ENCODE measurements around the gene PIP4K2B. TPM values are rescaled to one million over a fixed set of nuclear protein-coding genes. Genes with fewer than 3 reads are reported as not detected.

PIP4K2B gene
- polyA plus RNA-seq, 1 donor from 2014 or later, result 164 TPM

- no peaks in the 10 kb centered on the region for H3K36me3 ChIP-seq (ENCODE audit: insufficient read depth, low read length)
- H3K27ac ChIP-seq (ENCODE audit: low read length), result no peak overlapping the region
- no peak overlapping the region for H3K4me2 ChIP-seq (ENCODE audit: low read length)
- no peaks in the 10 kb centered on the region for H3F3A ChIP-seq (ENCODE audit: insufficient read depth, low read length, poor library complexity, severe bottlenecking)
- H2AFZ ChIP-seq (ENCODE audit: low read depth, low read length), result no peak overlapping the region
- no peaks in the 10 kb centered on the region for H3K27me3 ChIP-seq (ENCODE audit: insufficient read depth, low read depth, low read length)
- no peaks in the 10 kb centered on the region for H3K9me2 ChIP-seq (ENCODE audit: insufficient read depth, low read length)
- no peak for TF ChIP-seq TAF1 (IDR thresholded peaks at IDR 0.05; ENCODE audit: low read depth)
- no peak for TF ChIP-seq EP300 (conservative IDR thresholded peaks at IDR 0.05; ENCODE audit: poor library complexity, severe bottlenecking)
- TF ChIP-seq CTCF (IDR thresholded peaks at IDR 0.05; ENCODE audit: poor library complexity, severe bottlenecking), result no peak
- no peak for TF ChIP-seq EZH2 (IDR thresholded peaks at IDR 0.05; ENCODE audit: borderline replicate concordance, insufficient read depth, low read length, poor library complexity, severe bottlenecking)
- TF ChIP-seq RAD21 (conservative IDR thresholded peaks at IDR 0.05), result no peak
- TF ChIP-seq, protein P1, sequence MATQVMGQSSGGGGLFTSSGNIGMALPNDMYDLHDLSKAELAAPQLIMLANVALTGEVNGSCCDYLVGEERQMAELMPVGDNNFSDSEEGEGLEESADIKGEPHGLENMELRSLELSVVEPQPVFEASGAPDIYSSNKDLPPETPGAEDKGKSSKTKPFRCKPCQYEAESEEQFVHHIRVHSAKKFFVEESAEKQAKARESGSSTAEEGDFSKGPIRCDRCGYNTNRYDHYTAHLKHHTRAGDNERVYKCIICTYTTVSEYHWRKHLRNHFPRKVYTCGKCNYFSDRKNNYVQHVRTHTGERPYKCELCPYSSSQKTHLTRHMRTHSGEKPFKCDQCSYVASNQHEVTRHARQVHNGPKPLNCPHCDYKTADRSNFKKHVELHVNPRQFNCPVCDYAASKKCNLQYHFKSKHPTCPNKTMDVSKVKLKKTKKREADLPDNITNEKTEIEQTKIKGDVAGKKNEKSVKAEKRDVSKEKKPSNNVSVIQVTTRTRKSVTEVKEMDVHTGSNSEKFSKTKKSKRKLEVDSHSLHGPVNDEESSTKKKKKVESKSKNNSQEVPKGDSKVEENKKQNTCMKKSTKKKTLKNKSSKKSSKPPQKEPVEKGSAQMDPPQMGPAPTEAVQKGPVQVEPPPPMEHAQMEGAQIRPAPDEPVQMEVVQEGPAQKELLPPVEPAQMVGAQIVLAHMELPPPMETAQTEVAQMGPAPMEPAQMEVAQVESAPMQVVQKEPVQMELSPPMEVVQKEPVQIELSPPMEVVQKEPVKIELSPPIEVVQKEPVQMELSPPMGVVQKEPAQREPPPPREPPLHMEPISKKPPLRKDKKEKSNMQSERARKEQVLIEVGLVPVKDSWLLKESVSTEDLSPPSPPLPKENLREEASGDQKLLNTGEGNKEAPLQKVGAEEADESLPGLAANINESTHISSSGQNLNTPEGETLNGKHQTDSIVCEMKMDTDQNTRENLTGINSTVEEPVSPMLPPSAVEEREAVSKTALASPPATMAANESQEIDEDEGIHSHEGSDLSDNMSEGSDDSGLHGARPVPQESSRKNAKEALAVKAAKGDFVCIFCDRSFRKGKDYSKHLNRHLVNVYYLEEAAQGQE (IDR thresholded peaks at IDR 0.05; ENCODE audit: borderline replicate concordance), result no peak
- no peak for TF ChIP-seq MXI1 (conservative IDR thresholded peaks at IDR 0.05; ENCODE audit: poor library complexity, severe bottlenecking)
- no peak for TF ChIP-seq SMC3 (conservative IDR thresholded peaks at IDR 0.05; ENCODE audit: poor library complexity)
- no peak for TF ChIP-seq POLR2AphosphoS5 (IDR thresholded peaks at IDR 0.05)
- H4K20me1 ChIP-seq (ENCODE audit: insufficient read depth), result no peaks in the 10 kb centered on the region
- H3K9me3 ChIP-seq (ENCODE audit: low read length), result no peaks in the 10 kb centered on the region
- H3K79me2 ChIP-seq (replicated peaks; ENCODE audit: insufficient read depth, low read length), result no peaks in the 10 kb centered on the region
- H3K9ac ChIP-seq (ENCODE audit: low read length), result no peak overlapping the region
- no peak overlapping the region for H3K4me3 ChIP-seq (ENCODE audit: low read length)
These were observed 74.3 kb downstream of the PIP4K2B start for GRCh38 chr17:38725066-38725465.

- H3F3A ChIP-seq (ENCODE audit: insufficient read depth, low read length, poor library complexity, severe bottlenecking), result no peaks in the 10 kb centered on the region
- H3K27ac ChIP-seq (ENCODE audit: low read length), result no peak overlapping the region
- H3K36me3 ChIP-seq (ENCODE audit: insufficient read depth, low read length), result no peaks in the 10 kb centered on the region
- H3K4me3 ChIP-seq (ENCODE audit: low read length), result no peak overlapping the region
- no peaks in the 10 kb centered on the region for H3K9me3 ChIP-seq (ENCODE audit: low read length)
- H3K79me2 ChIP-seq (replicated peaks; ENCODE audit: insufficient read depth, low read length), result no peaks in the 10 kb centered on the region
- no peaks in the 10 kb centered on the region for H3K27me3 ChIP-seq (ENCODE audit: insufficient read depth, low read depth, low read length)
- no peak overlapping the region for H3K4me2 ChIP-seq (ENCODE audit: low read length)
- H3K9me2 ChIP-seq (ENCODE audit: insufficient read depth, low read length), result no peaks in the 10 kb centered on the region
- no peaks in the 10 kb centered on the region for H4K20me1 ChIP-seq (ENCODE audit: insufficient read depth)
- H2AFZ ChIP-seq (ENCODE audit: low read depth, low read length), result no peak overlapping the region
- H3K9ac ChIP-seq (ENCODE audit: low read length), result no peak overlapping the region
- TF ChIP-seq, protein P1 (IDR thresholded peaks at IDR 0.05; ENCODE audit: borderline replicate concordance), result no peak
- no peak for TF ChIP-seq EZH2 (IDR thresholded peaks at IDR 0.05; ENCODE audit: borderline replicate concordance, insufficient read depth, low read length, poor library complexity, severe bottlenecking)
- no peak for TF ChIP-seq MXI1 (conservative IDR thresholded peaks at IDR 0.05; ENCODE audit: poor library complexity, severe bottlenecking)
- TF ChIP-seq EP300 (conservative IDR thresholded peaks at IDR 0.05; ENCODE audit: poor library complexity, severe bottlenecking), result no peak
- TF ChIP-seq POLR2AphosphoS5 (IDR thresholded peaks at IDR 0.05), result no peak
These were observed 74.9 kb downstream of the PIP4K2B start for GRCh38 chr17:38724337-38724988.

All from neural cell (in vitro differentiated cells).